Measurements from ENCODE around the gene INSM1. TPM values are rescaled to one million over a fixed set of nuclear protein-coding genes. Genes with fewer than 3 reads are reported as not detected.

Gene INSM1
- total and polyA plus RNA-seq, 7 donors, result 0.36 to 1.4 (median 0.80) TPM; not detected in 2

GRCh38 chr20:20366551-20366875 lies 1.4 kb upstream of the INSM1 start:
- H3K27ac ChIP-seq, result no peak overlapping the region
- H3K4me1 ChIP-seq, result peaks cover 0 to 39% (median 30%) of the 10 kb centered on the region in 4 donors
- DNase-seq, result no peak
- no peaks in the 10 kb centered on the region for H3K9me3 ChIP-seq
- no peak overlapping the region for H3K4me3 ChIP-seq
- no peaks in the 10 kb centered on the region for H3K36me3 ChIP-seq
- H3K27me3 ChIP-seq, result peaks cover 55 to 98% (median 76%) of the 10 kb centered on the region in 3 donors
- 4 to 7% methylated on average over 19 of the region's 19 CpGs for WGBS, 2 donors
- intact Hi-C loops (cut with DNase I), result no loop called here
- TF ChIP-seq CTCF (IDR thresholded peaks at IDR 0.05) (no peak), POLR2AphosphoS5 (IDR thresholded peaks at IDR 0.05) (no peak), POLR2A (IDR thresholded peaks at IDR 0.05) (no peak), EP300 (IDR thresholded peaks at IDR 0.05) (no peak)

GRCh38 chr20:20366876-20367574 lies 879 bp upstream of the INSM1 start:
- intact Hi-C loops (cut with DNase I), result no loop called here
- Histone ChIP-seq H3K4me3 (peak overlapping the region in 3 of 4 donors; percentile 11 to 40 (median 35)), H3K27me3 (peaks cover 55 to 98% (median 77%) of the 10 kb centered on the region in 3 donors), H3K4me1 (peaks cover 0 to 39% (median 30%) of the 10 kb centered on the region in 4 donors), H3K36me3 (no peaks in the 10 kb centered on the region), H3K27ac (no peak overlapping the region), H3K9me3 (no peaks in the 10 kb centered on the region)
- no peak for TF ChIP-seq POLR2AphosphoS5 (IDR thresholded peaks at IDR 0.05)
- no peak for TF ChIP-seq CTCF (IDR thresholded peaks at IDR 0.05)
- TF ChIP-seq POLR2A (IDR thresholded peaks at IDR 0.05), result no peak
- TF ChIP-seq EP300 (IDR thresholded peaks at IDR 0.05), result no peak
- WGBS, 2 donors, result 2% methylated on average over 63 of the region's 63 CpGs
- DNase-seq, result no peak

GRCh38 chr20:20368418-20369249 lies 730 bp downstream of the INSM1 start:
- Histone ChIP-seq H3K9me3 (no peaks in the 10 kb centered on the region), H3K4me3 (peak overlapping the region in 3 of 4 donors; percentile 20 to 40 (median 35)), H3K27me3 (peaks cover 53 to 92% (median 84%) of the 10 kb centered on the region in 3 donors), H3K36me3 (no peaks in the 10 kb centered on the region), H3K27ac (no peak overlapping the region), H3K4me1 (peaks cover 0 to 37% (median 30%) of the 10 kb centered on the region in 4 donors)
- TF ChIP-seq POLR2AphosphoS5 (IDR thresholded peaks at IDR 0.05), result no peak
- TF ChIP-seq CTCF (IDR thresholded peaks at IDR 0.05), result no peak
- no peak for TF ChIP-seq EP300 (IDR thresholded peaks at IDR 0.05)
- no peak for TF ChIP-seq POLR2A (IDR thresholded peaks at IDR 0.05)
- 1% methylated on average over 130 of the region's 130 CpGs for WGBS, 2 donors
- intact Hi-C loops (cut with DNase I), result no loop called here
- DNase-seq, result no peak

- WGBS, 2 donors, result 1 to 2% methylated on average over 86 of the region's 86 CpGs
- intact Hi-C loops (cut with DNase I), result no loop called here
- peak overlapping the region in 2 of 4 donors; percentile 35 to 40 for H3K4me3 ChIP-seq
- H3K27me3 ChIP-seq, result peaks cover 44 to 92% (median 76%) of the 10 kb centered on the region in 3 donors
- H3K27ac ChIP-seq, result no peak overlapping the region
- H3K36me3 ChIP-seq, result no peaks in the 10 kb centered on the region
- peaks cover 0 to 31% (median 28%) of the 10 kb centered on the region in 4 donors for H3K4me1 ChIP-seq
- no peak for TF ChIP-seq CTCF (IDR thresholded peaks at IDR 0.05)
- no peak for DNase-seq
- H3K9me3 ChIP-seq, result no peaks in the 10 kb centered on the region
These were observed 1.6 kb downstream of the INSM1 start for GRCh38 chr20:20369250-20370093.

All from sigmoid colon (tissue), 7 donors.